Endothelial cell (in vitro differentiated cells): ENCODE results near the gene RIPK1. TPM values are rescaled to one million over a fixed set of nuclear protein-coding genes. Genes with fewer than 3 reads are reported as not detected.

Experiments used
- DNase-seq: peaks from one replicate; pipeline ENCODE4 v3.0.0; 2021; ENCODE audit warnings: low spot score
- H3K27ac Mint-ChIP-seq: one replicate; pipeline ENCODE4 v1.8.0; 2021; ENCODE audit warnings: mixed read lengths, inconsistent platforms; ENCODE audit not compliant: unreplicated experiment
- H3K27me3 Mint-ChIP-seq: one replicate; pipeline ENCODE4 v1.8.0; 2021; ENCODE audit warnings: mild to moderate bottlenecking, moderate library complexity, mixed read lengths, inconsistent platforms; ENCODE audit not compliant: unreplicated experiment
- H3K36me3 Mint-ChIP-seq: one replicate; pipeline ENCODE4 v1.8.0; 2021; ENCODE audit warnings: mild to moderate bottlenecking, low read depth, mixed read lengths, inconsistent platforms; ENCODE audit not compliant: unreplicated experiment
- H3K4me1 Mint-ChIP-seq: one replicate; pipeline ENCODE4 v1.8.0; 2021; ENCODE audit warnings: mild to moderate bottlenecking, mixed read lengths, inconsistent platforms; ENCODE audit not compliant: unreplicated experiment
- H3K4me3 Mint-ChIP-seq: one replicate; pipeline ENCODE4 v1.8.0; 2021; ENCODE audit warnings: mild to moderate bottlenecking, mixed read lengths, inconsistent platforms; ENCODE audit not compliant: unreplicated experiment
- H3K9me3 Mint-ChIP-seq: one replicate; pipeline ENCODE4 v1.8.0; 2021; ENCODE audit warnings: mixed read lengths, inconsistent platforms; ENCODE audit not compliant: unreplicated experiment
- CTCF ChIP-seq: fragments of 200-600 bp; sonication (generic); IDR thresholded peaks from one replicate; pipeline ENCODE4 v1.5.0; 2021; ENCODE audit warnings: antibody characterized with exemption; ENCODE audit not compliant: unreplicated experiment
- total RNA-seq: library from RNA; stranded (reverse); fragmentation: NEBNext Ultra II Directional; extraction: Animal tissue kit (Norgen Biotek cat#: 25700); gene quantifications from one replicate; pipeline ENCODE4 v1.2.1, GENCODE V29; 2021; ENCODE audit not compliant: unreplicated experiment

Gene RIPK1
- total RNA-seq, 1 donor from 2014 or later = 34.7 TPM

GRCh38 chr6:3157131-3157933 lies 89.0 kb downstream of the RIPK1 start, which contains the start of gene TUBB2A:
TUBB2A (minus strand) TSS chr6:3157544; CDS start chr6:3157463, 81 bp downstream.
- Mint-ChIP-seq H3K27me3 (peaks cover 6% of the 10 kb centered on the region), H3K4me3 (peak within 1 kb of the TSS; percentile 98), H3K36me3 (peaks cover 16% of the 10 kb centered on the region), H3K9me3 (no peaks in the 10 kb centered on the region), H3K4me1 (peaks cover 32% of the 10 kb centered on the region), H3K27ac (peak within 1 kb of the TSS; percentile 93)
- TF ChIP-seq CTCF = peak; percentile 15
- peak; percentile 77 for DNase-seq

GRCh38 chr6:3159805-3160781 lies 91.8 kb downstream of the RIPK1 start:
- no peak for DNase-seq
- H3K9me3 Mint-ChIP-seq = no peaks in the 10 kb centered on the region
- H3K36me3 Mint-ChIP-seq = peaks cover 3% of the 10 kb centered on the region
- no peak for TF ChIP-seq CTCF
- H3K27me3 Mint-ChIP-seq = peaks cover 6% of the 10 kb centered on the region
- H3K27ac Mint-ChIP-seq = peak overlapping the region; percentile 49
- H3K4me1 Mint-ChIP-seq = peaks cover 34% of the 10 kb centered on the region
- peak overlapping the region; percentile 58 for H3K4me3 Mint-ChIP-seq

GRCh38 chr6:3162067-3162497 lies 93.8 kb downstream of the RIPK1 start:
- Mint-ChIP-seq H3K27ac (no peak overlapping the region), H3K4me1 (peaks cover 39% of the 10 kb centered on the region), H3K27me3 (peaks cover 6% of the 10 kb centered on the region), H3K36me3 (peaks cover 3% of the 10 kb centered on the region), H3K9me3 (no peaks in the 10 kb centered on the region), H3K4me3 (peak overlapping the region; percentile 63)
- no peak for TF ChIP-seq CTCF
- no peak for DNase-seq

- H3K4me1 Mint-ChIP-seq = peaks cover 39% of the 10 kb centered on the region
- H3K27me3 Mint-ChIP-seq = peaks cover 6% of the 10 kb centered on the region
- no peaks in the 10 kb centered on the region for H3K9me3 Mint-ChIP-seq
- H3K27ac Mint-ChIP-seq = no peak overlapping the region
- DNase-seq = peak; percentile 61
- H3K4me3 Mint-ChIP-seq = peak overlapping the region; percentile 83
- TF ChIP-seq CTCF = no peak
- H3K36me3 Mint-ChIP-seq = peaks cover 3% of the 10 kb centered on the region
Observed at GRCh38 chr6:3162565-3163247, 94.4 kb downstream of the RIPK1 start.
